Mesothelial cell of epicardium (in vitro differentiated cells): ENCODE data around the gene ZNF790. TPM values are rescaled to one million over a fixed set of nuclear protein-coding genes. Genes with fewer than 3 reads are reported as not detected.

ENCODE experiments used
- DNase-seq, 2 experiments: peaks; one replicate each; pipeline ENCODE4 v3.0.0; 2021; ENCODE audit warnings: low spot score in 2 of 2; ENCODE audit not compliant: unreplicated experiment in 2 of 2
- H3K27ac Mint-ChIP-seq: 2 replicates; pipeline ENCODE4 v1.8.0; 2021; ENCODE audit warnings: mixed read lengths
- H3K27me3 Mint-ChIP-seq: 2 replicates; pipeline ENCODE4 v1.8.0; 2021; ENCODE audit warnings: low read depth, mixed read lengths
- H3K36me3 Mint-ChIP-seq: 2 replicates; pipeline ENCODE4 v1.8.0; 2021; ENCODE audit warnings: mixed read lengths
- H3K4me1 Mint-ChIP-seq: 2 replicates; pipeline ENCODE4 v1.8.0; 2021; ENCODE audit warnings: mixed read lengths
- H3K4me3 Mint-ChIP-seq: 2 replicates; pipeline ENCODE4 v1.8.0; 2021; ENCODE audit warnings: mild to moderate bottlenecking, moderate library complexity, mixed read lengths
- H3K9me3 Mint-ChIP-seq: 2 replicates; pipeline ENCODE4 v1.8.0; 2021; ENCODE audit warnings: mixed read lengths
- total RNA-seq: library from RNA; stranded (reverse); gene quantifications from 3 replicates; pipeline ENCODE4 v1.2.1, GENCODE V29; 2021
- TF ChIP-seq, protein P1 (sequence below): fragments of 200-600 bp; sonication (generic); IDR thresholded peaks from one replicate; pipeline ENCODE4 v1.5.0; 2021; ENCODE audit warnings: antibody characterized with exemption; ENCODE audit not compliant: unreplicated experiment

The ZNF790 gene
- total RNA-seq, 1 donor from 2014 or later, result 12.8 TPM

- peaks cover 19% of the 10 kb centered on the region for H3K36me3 Mint-ChIP-seq
Observed at GRCh38 chr19:36775768-36776167, 62.4 kb downstream of the ZNF790 start.

DNA sequence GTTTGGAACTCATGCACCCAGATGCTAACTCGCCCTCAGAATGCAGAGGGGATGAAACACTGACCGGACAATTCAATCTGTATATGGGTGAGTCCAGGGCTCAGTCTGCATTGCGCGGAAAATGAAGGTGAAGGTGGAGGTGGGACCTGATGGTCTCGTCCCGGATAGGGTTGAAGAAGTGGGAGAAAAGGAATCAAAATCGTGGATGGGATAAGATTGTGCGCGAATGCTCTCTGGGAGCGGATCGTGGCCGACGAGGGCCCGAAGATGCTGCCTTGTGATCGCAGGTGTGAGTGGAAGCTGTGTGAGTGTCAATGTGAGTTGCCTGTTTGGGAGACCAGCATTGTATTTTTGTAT lies 65.0 kb downstream of the ZNF790 start:
- no peaks in the 10 kb centered on the region for H3K27me3 Mint-ChIP-seq
- H3K27ac Mint-ChIP-seq, result peak overlapping the region; percentile 96
- peaks cover 28% of the 10 kb centered on the region for H3K9me3 Mint-ChIP-seq
- peak overlapping the region; percentile 91 for H3K4me3 Mint-ChIP-seq
- peaks cover 29% of the 10 kb centered on the region for H3K36me3 Mint-ChIP-seq
- no peak for DNase-seq
- peaks cover 18% of the 10 kb centered on the region for H3K4me1 Mint-ChIP-seq
- TF ChIP-seq, protein P1, sequence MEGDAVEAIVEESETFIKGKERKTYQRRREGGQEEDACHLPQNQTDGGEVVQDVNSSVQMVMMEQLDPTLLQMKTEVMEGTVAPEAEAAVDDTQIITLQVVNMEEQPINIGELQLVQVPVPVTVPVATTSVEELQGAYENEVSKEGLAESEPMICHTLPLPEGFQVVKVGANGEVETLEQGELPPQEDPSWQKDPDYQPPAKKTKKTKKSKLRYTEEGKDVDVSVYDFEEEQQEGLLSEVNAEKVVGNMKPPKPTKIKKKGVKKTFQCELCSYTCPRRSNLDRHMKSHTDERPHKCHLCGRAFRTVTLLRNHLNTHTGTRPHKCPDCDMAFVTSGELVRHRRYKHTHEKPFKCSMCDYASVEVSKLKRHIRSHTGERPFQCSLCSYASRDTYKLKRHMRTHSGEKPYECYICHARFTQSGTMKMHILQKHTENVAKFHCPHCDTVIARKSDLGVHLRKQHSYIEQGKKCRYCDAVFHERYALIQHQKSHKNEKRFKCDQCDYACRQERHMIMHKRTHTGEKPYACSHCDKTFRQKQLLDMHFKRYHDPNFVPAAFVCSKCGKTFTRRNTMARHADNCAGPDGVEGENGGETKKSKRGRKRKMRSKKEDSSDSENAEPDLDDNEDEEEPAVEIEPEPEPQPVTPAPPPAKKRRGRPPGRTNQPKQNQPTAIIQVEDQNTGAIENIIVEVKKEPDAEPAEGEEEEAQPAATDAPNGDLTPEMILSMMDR, result no peak

More at GRCh38 chr19:36775768-36776167, 62.4 kb downstream of the ZNF790 start:
- Mint-ChIP-seq H3K27ac (no peak overlapping the region), H3K27me3 (no peaks in the 10 kb centered on the region), H3K4me3 (no peak overlapping the region), H3K9me3 (peaks cover 32% of the 10 kb centered on the region), H3K4me1 (peaks cover 18% of the 10 kb centered on the region)
- TF ChIP-seq, protein P1, result no peak
- DNase-seq, result no peak

DNA sequence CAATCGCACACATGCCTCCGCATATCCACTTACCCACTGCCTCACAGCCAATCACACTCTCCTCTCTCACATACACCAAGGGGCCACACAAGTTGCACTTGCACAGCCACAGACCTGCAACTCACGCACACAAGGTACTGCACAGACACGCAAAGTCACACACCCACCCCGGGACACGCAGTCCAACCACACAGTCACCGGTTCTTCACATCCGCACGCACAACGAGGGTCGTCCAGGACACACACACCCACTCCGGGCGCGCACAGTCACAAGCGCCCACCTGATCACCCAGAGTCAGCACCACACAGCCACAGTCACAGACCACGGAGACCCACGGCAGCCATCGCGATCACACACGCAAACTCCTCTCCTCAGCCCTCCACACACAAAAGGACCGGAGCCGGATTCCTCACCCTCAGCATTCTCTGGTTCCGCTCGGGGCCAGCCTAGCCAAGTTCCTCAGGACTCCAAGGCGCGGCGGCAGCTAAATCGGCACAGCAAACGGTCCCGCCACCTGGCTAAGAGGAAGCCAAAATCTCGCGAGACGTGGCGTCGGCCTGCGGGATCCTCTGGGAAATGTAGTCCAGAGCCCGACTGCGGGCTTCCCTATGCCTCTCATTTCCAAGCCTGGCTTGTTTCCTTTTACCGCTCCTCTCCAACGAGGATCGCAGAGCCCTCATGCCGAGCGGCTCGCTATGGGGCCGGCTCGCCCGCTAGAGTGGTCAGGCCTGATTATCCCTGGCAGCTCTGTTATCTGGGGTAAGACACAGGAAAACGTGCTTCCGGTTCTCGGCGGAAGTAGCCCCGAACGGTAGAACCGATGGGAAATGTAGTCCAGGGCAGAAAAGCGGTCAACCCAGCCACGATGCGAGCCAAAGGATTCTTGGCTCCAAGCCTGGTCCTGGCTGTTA lies 65.6 kb downstream of the ZNF790 start, which contains the start of gene ZNF850:
Gene ZNF850, minus strand, starts transcription at position 497 of the 912 bp plus-strand sequence. CDS start 10,201 bp downstream, outside the sequence.
- peaks cover 24% of the 10 kb centered on the region for H3K9me3 Mint-ChIP-seq
- H3K36me3 Mint-ChIP-seq, result peaks cover 27% of the 10 kb centered on the region

DNA sequence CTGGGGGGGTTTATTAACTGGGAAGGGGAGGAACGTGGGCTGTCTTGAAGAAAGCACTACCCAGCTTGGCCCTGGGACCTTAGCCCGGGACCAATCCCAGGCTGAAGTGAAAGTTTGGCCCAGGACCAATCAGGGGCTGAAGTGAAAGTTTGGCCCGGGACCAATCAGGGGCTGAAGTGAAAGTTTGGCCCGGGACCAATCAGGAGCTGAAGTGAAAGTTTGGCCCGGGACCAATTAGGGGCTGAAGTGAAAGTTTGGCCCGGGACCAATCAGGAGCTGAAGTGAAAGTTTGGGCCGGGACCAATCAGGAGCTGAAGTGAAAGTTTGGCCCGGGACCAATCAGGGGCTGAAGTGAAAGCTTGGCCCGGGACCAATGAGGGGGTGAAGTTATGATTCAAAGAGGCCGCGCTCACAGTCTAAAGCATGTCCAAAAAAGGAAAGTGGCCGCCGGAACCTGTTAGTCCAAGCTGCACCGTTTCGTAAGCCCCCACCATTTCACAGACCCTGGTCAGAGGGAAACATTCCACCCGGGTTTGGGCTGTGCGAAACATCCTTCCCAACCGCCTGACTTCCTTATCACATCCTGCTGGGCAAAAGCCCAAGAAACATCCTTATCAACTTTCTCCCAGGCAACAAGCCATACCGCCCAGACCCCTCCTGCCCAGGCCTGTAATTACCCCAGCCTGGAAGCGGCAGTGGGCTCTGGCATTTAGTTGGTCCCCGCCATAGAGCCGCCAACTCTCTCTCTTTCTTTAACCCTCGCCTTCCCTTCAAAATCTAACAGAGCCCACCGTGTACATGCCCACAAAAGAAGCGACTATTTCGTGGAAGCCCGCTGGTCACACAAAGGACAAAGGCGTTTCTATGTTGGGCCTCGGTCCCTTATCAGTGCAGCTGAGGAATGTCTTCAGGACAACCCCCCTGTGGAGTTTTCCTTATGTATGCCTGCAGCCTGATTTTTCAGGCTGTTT lies 66.6 kb downstream of the ZNF790 start:
- Mint-ChIP-seq H3K4me1 (peaks cover 18% of the 10 kb centered on the region), H3K4me3 (peak overlapping the region; percentile 91), H3K36me3 (peaks cover 26% of the 10 kb centered on the region), H3K27ac (peak overlapping the region; percentile 96), H3K9me3 (peaks cover 22% of the 10 kb centered on the region), H3K27me3 (no peaks in the 10 kb centered on the region)
- TF ChIP-seq, protein P1, result no peak
- DNase-seq, result peak; percentile 43 to 62

More for the DNA sequence above, 65.6 kb downstream of the ZNF790 start, which contains the start of gene ZNF850:
- peak; percentile 86 to 94 for DNase-seq
- H3K27me3 Mint-ChIP-seq, result no peaks in the 10 kb centered on the region
- TF ChIP-seq, protein P1, result no peak
- peaks cover 18% of the 10 kb centered on the region for H3K4me1 Mint-ChIP-seq
- peak within 1 kb of the TSS; percentile 96 for H3K27ac Mint-ChIP-seq
- peak within 1 kb of the TSS; percentile 91 for H3K4me3 Mint-ChIP-seq

Other genes starting within 250 kb of the ZNF790 start
- 21.1 to 22.2 TPM (median 21.2 TPM) in 3 replicates for gene ZNF382, start 233.1 kb downstream of the ZNF790 start, total RNA-seq
- gene ZNF461, start 171.6 kb downstream of the ZNF790 start, total RNA-seq, result 10.3 to 13.6 TPM (median 13.1 TPM) in 3 replicates
- gene ZNF567, start 150.8 kb downstream of the ZNF790 start, total RNA-seq, result 11.0 to 12.9 TPM (median 11.3 TPM) in 3 replicates
- 11.1 to 14.5 TPM (median 12.6 TPM) in 3 replicates for gene ZNF850, start 65.6 kb downstream of the ZNF790 start, total RNA-seq
- 14.0 to 15.8 TPM (median 15.2 TPM) in 3 replicates for gene ZNF345, start 12.5 kb upstream of the ZNF790 start, total RNA-seq
- gene ZNF829, start 77.9 kb upstream of the ZNF790 start, total RNA-seq, result 3.0 to 3.2 TPM (median 3.2 TPM) in 3 replicates
- gene ZNF568, start 77.9 kb upstream of the ZNF790 start, total RNA-seq, result 9.0 to 9.8 TPM (median 9.3 TPM) in 3 replicates
- 13.6 to 15.6 TPM (median 15.0 TPM) in 3 replicates for gene ZNF420, start 240.0 kb upstream of the ZNF790 start, total RNA-seq